Mesenchymal stem cell (in vitro differentiated cells and primary cell): Measurements from ENCODE around the gene GTF3C2.

Source experiments
- DNase-seq: peaks from one replicate; pipeline ENCODE4 v3.0.0-alpha.2; 2013
- H2AFZ ChIP-seq: one replicate; pipeline ENCODE4 v1.6.1; 2013; ENCODE audit warnings: low read depth, mild to moderate bottlenecking, control low read depth, inconsistent platforms, low read length, moderate library complexity
- H2AK5ac ChIP-seq: 2 replicates; pipeline ENCODE4 v1.6.1; 2013; ENCODE audit warnings: low read length, moderate library complexity, mild to moderate bottlenecking, inconsistent platforms; ENCODE audit not compliant: severe bottlenecking
- H2BK120ac ChIP-seq: one replicate; pipeline ENCODE4 v1.6.1; 2013; ENCODE audit warnings: low read depth, mild to moderate bottlenecking, inconsistent platforms, low read length, moderate library complexity
- H2BK12ac ChIP-seq, 2 experiments: one replicate each; pipeline ENCODE4 v1.6.1; 2013; ENCODE audit warnings: inconsistent platforms in 2 of 2, low read length in 2 of 2, mild to moderate bottlenecking in 2 of 2, moderate library complexity in 2 of 2, control low read depth in 1 of 2
- H2BK15ac ChIP-seq: one replicate; pipeline ENCODE4 v1.6.1; 2013; ENCODE audit warnings: mild to moderate bottlenecking, low read depth, inconsistent platforms; ENCODE audit not compliant: poor library complexity, severe bottlenecking
- H2BK5ac ChIP-seq: 2 replicates; pipeline ENCODE4 v1.6.1; 2013; ENCODE audit warnings: low read depth, mild to moderate bottlenecking, low read length, control low read depth, inconsistent platforms; ENCODE audit not compliant: poor library complexity, severe bottlenecking
- H3K14ac ChIP-seq, 2 experiments: one replicate each; pipeline ENCODE4 v1.6.1; 2013; ENCODE audit warnings: inconsistent platforms in 2 of 2, low read length in 2 of 2, control low read depth in 1 of 2, mild to moderate bottlenecking in 1 of 2, moderate library complexity in 1 of 2
- H3K18ac ChIP-seq, 2 experiments: one replicate each; pipeline ENCODE4 v1.6.1; 2013; ENCODE audit warnings: inconsistent platforms in 2 of 2, low read length in 2 of 2, control low read depth in 1 of 2, low read depth in 1 of 2, mild to moderate bottlenecking in 1 of 2
- H3K23ac ChIP-seq, 2 experiments: one replicate each; pipeline ENCODE4 v1.6.1; 2013; ENCODE audit warnings: inconsistent platforms in 2 of 2, low read length in 2 of 2, mild to moderate bottlenecking in 2 of 2, moderate library complexity in 2 of 2, control low read depth in 1 of 2
- H3K27ac ChIP-seq: 2 replicates; pipeline ENCODE4 v1.5.1; 2013; ENCODE audit warnings: mild to moderate bottlenecking, moderate library complexity, low read length, control low read depth, inconsistent platforms; ENCODE audit not compliant: poor library complexity, severe bottlenecking
- H3K27me3 ChIP-seq, 2 experiments: 2 replicates each; pipeline versions ENCODE4 v1.6.1 to v1.7.0; 2013; ENCODE audit warnings: low read length in 2 of 2, mild to moderate bottlenecking in 2 of 2, moderate library complexity in 2 of 2, control low read depth in 1 of 2, inconsistent platforms in 1 of 2; ENCODE audit not compliant: control insufficient read depth in 1 of 2, insufficient read depth in 1 of 2
- H3K36me3 ChIP-seq, 2 experiments: 2 replicates each; pipeline versions ENCODE4 v1.6.1 to v1.7.0; 2013; ENCODE audit warnings: low read length in 2 of 2, control low read depth in 1 of 2, inconsistent platforms in 1 of 2, low read depth in 1 of 2, mild to moderate bottlenecking in 1 of 2; ENCODE audit not compliant: insufficient read depth in 2 of 2, control insufficient read depth in 1 of 2
- H3K4ac ChIP-seq, 2 experiments: one replicate each; pipeline ENCODE4 v1.6.1; 2013; ENCODE audit warnings: inconsistent platforms in 2 of 2, low read length in 2 of 2, mild to moderate bottlenecking in 2 of 2, moderate library complexity in 2 of 2, control low read depth in 1 of 2, low read depth in 1 of 2
- H3K4me1 ChIP-seq: 2 replicates; pipeline ENCODE4 v1.6.1; 2013; ENCODE audit warnings: low read depth, low read length, control low read depth; ENCODE audit not compliant: control insufficient read depth, insufficient read depth
- H3K4me2 ChIP-seq: 2 replicates; pipeline ENCODE4 v1.6.1; 2013; ENCODE audit warnings: low read length, mild to moderate bottlenecking, inconsistent platforms; ENCODE audit not compliant: poor library complexity, severe bottlenecking
- H3K4me3 ChIP-seq, 2 experiments: 2 replicates each; pipeline versions ENCODE4 v1.5.1 to v1.7.0; 2013; ENCODE audit warnings: low read length in 2 of 2, mild to moderate bottlenecking in 2 of 2, control low read depth in 1 of 2, low read depth in 1 of 2; ENCODE audit not compliant: insufficient read depth in 1 of 2
- H3K79me1 ChIP-seq: replicated peaks from 2 replicates; pipeline ENCODE4 v1.6.1; 2013; ENCODE audit warnings: mild to moderate bottlenecking, control low read depth, low read length, inconsistent platforms; ENCODE audit not compliant: poor library complexity, severe bottlenecking
- H3K9ac ChIP-seq: 2 replicates; pipeline ENCODE4 v1.7.0; 2013; ENCODE audit warnings: mild to moderate bottlenecking, low read length, moderate library complexity
- H3K9me3 ChIP-seq: 2 replicates; pipeline ENCODE4 v1.7.0; 2013; ENCODE audit warnings: mild to moderate bottlenecking, low read length; ENCODE audit not compliant: control insufficient read depth
- H4K8ac ChIP-seq: one replicate; pipeline ENCODE4 v1.6.1; 2013; ENCODE audit warnings: inconsistent platforms, mild to moderate bottlenecking, low read length, moderate library complexity
- H4K91ac ChIP-seq: one replicate; pipeline ENCODE4 v1.6.1; 2013; ENCODE audit warnings: mild to moderate bottlenecking, low read length, inconsistent platforms
- WGBS: methylation state at CpG from one replicate; pipeline ENCODE4 v1.1.7; 2013; ENCODE audit warnings: mixed read lengths; 5-methylcytosine and 5-hydroxymethylcytosine counted together

The GTF3C2 gene

DNA sequence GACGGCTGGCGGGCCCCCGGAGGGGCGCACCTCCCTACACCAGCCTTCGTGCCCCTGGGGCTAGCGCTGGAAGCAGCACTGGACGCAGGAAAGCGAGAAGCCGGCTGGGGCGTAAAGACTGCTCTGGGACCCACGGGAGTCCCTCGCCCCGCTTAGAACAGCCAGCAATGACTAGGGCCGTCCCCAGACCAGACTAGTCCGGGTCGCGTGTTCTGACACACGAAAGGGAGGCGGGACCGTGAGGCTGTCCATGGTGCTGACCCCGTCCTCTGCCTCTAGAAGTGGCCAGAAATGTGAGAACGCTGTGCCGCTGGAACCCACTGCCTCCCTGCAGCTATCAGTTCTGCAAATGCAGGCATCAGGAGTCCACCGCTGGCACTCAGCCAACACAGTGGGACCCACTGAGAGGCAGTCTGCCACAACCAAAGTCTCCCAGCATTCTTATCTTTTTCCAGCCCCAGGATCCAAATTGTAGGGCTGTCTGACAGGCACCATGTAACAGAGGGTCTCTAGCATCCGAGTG, 48.1 kb downstream of the GTF3C2 start, which contains the start of gene UCN:
Gene UCN (minus strand): TSS at position 87 of the 523 bp plus-strand sequence. CDS start 550 bp downstream, outside the sequence.
- peak; percentile 63 for DNase-seq
- Histone ChIP-seq H3K27ac (no peak within 1 kb of the TSS), H3K4me1 (peaks cover 16% of the 10 kb centered on the region), H2AFZ (no peak within 1 kb of the TSS), H2BK12ac (no peak within 1 kb of the TSS), H3K79me1 (no peaks in the 10 kb centered on the region), H2BK15ac (no peak within 1 kb of the TSS), H3K4me2 (no peak within 1 kb of the TSS), H4K8ac (no peak within 1 kb of the TSS), H2AK5ac (no peak within 1 kb of the TSS), H2BK120ac (no peak within 1 kb of the TSS), H3K14ac (no peak within 1 kb of the TSS), H3K4ac (no peak within 1 kb of the TSS), H3K9me3 (peaks cover 6% of the 10 kb centered on the region), H3K4me3 (no peak within 1 kb of the TSS), H3K18ac (no peak within 1 kb of the TSS), H2BK5ac (no peak within 1 kb of the TSS), H3K23ac (peak within 1 kb of the TSS in 1 of 2 experiments; percentile 26), H3K9ac (no peak within 1 kb of the TSS), H3K36me3 (peaks cover 14 to 34% of the 10 kb centered on the region in 2 experiments), H4K91ac (no peak within 1 kb of the TSS), H3K27me3 (peaks cover 43 to 48% of the 10 kb centered on the region in 2 experiments)
- 20% methylated on average over 25 of the region's 25 CpGs for WGBS

DNA sequence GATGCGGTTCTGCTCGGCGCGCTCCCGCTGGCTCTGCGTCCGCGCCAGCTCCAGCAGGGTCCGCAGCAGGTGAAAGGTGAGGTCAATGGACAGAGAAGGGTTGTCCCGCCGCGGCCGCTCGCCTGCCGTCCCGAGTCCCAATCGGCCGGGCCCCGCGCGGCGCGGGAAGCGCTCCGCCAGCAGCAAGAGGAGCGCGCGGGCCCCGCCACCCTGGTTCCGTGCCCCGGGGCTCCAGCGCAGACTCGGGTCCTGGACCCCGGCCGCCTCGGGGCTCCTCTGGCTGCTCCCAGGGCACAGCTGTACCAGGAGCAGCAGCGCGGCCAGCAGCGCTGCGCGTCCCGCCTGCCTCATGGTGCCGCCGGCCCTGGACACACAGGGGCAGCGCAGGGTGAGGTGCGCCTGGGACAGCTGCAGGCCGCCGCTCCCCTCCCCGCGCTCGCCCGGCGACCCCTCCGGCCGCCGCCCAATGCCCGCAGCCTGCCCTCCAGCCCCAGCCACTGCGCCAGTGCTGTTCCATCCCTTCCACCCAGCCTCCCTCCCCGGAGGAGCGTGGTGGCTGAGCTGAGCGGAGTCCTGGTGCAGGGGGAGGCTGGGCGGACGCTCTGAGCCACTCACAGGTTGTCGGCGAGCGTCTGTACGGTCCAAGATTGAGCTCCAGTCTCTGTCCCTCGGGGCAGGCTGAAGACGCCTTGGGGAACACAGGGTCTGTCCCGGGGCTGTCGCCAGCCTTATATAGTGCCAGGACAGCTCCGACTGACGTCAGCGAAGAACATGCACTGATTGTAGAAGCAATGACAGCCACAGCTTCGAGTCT, 48.8 kb downstream of the GTF3C2 start:
- Histone ChIP-seq H3K14ac (no peak overlapping the region), H2AK5ac (no peak overlapping the region), H3K36me3 (peaks cover 14 to 34% of the 10 kb centered on the region in 2 experiments), H3K4ac (no peak overlapping the region), H3K27me3 (peaks cover 43 to 48% of the 10 kb centered on the region in 2 experiments), H3K4me2 (no peak overlapping the region), H4K91ac (no peak overlapping the region), H3K23ac (no peak overlapping the region), H2BK15ac (no peak overlapping the region), H3K27ac (no peak overlapping the region), H2BK12ac (no peak overlapping the region), H3K4me1 (peaks cover 16% of the 10 kb centered on the region), H3K4me3 (no peak overlapping the region), H3K9me3 (peaks cover 6% of the 10 kb centered on the region), H2BK120ac (no peak overlapping the region), H4K8ac (no peak overlapping the region), H3K9ac (no peak overlapping the region), H2BK5ac (no peak overlapping the region), H3K79me1 (no peaks in the 10 kb centered on the region), H2AFZ (no peak overlapping the region), H3K18ac (no peak overlapping the region)
- WGBS: 9% methylated on average over 61 of the region's 75 CpGs
- no peak for DNase-seq

DNA sequence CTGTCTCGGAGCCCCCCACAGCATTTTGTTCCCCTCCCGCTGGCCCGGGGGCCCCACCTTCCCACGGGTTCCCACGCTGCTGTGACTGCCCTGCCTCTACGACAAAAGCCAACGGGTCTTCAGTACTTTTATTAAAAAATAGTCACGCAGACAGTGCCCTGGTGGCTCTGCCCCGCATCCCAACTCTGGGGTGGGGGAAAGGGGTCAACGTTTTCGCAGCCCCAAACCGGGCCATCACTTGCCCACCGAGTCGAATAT, 49.3 kb downstream of the GTF3C2 start:
- Histone ChIP-seq H3K27me3 (peaks cover 43 to 48% of the 10 kb centered on the region in 2 experiments), H3K27ac (no peak overlapping the region), H2BK15ac (no peak overlapping the region), H3K9ac (no peak overlapping the region), H3K4ac (no peak overlapping the region), H4K91ac (no peak overlapping the region), H3K18ac (no peak overlapping the region), H3K4me2 (no peak overlapping the region), H2BK5ac (no peak overlapping the region), H3K9me3 (peaks cover 6% of the 10 kb centered on the region), H2AK5ac (no peak overlapping the region), H3K23ac (peak overlapping the region in 1 of 2 experiments; percentile 26), H3K4me1 (peaks cover 16% of the 10 kb centered on the region), H3K79me1 (no peaks in the 10 kb centered on the region), H3K14ac (no peak overlapping the region), H3K36me3 (peaks cover 14 to 30% of the 10 kb centered on the region in 2 experiments), H3K4me3 (no peak overlapping the region), H4K8ac (no peak overlapping the region), H2BK12ac (no peak overlapping the region), H2AFZ (no peak overlapping the region), H2BK120ac (no peak overlapping the region)
- no peak for DNase-seq
- 20% methylated on average over 12 of the region's 14 CpGs for WGBS

GRCh38 chr2:27306573-27307286, 49.8 kb downstream of the GTF3C2 start:
- Histone ChIP-seq H3K9me3 (peaks cover 6% of the 10 kb centered on the region), H4K8ac (no peak overlapping the region), H2BK5ac (no peak overlapping the region), H3K27me3 (peaks cover 43 to 48% of the 10 kb centered on the region in 2 experiments), H3K4me2 (no peak overlapping the region), H3K79me1 (no peaks in the 10 kb centered on the region), H2BK12ac (no peak overlapping the region), H2AFZ (no peak overlapping the region), H2BK15ac (no peak overlapping the region), H3K9ac (no peak overlapping the region), H3K27ac (no peak overlapping the region), H3K14ac (no peak overlapping the region), H3K4me1 (peaks cover 16% of the 10 kb centered on the region), H2BK120ac (no peak overlapping the region), H2AK5ac (no peak overlapping the region), H3K4ac (no peak overlapping the region), H3K36me3 (peaks cover 11 to 25% of the 10 kb centered on the region in 2 experiments), H4K91ac (no peak overlapping the region), H3K18ac (no peak overlapping the region), H3K4me3 (peak overlapping the region in 1 of 2 experiments; percentile 18), H3K23ac (no peak overlapping the region)
- no peak for DNase-seq
- WGBS: 6% methylated on average over 46 of the region's 51 CpGs
